Dedifferentiated amniotic fluid mesenchymal stem cell (primary cell): ENCODE data around the gene MAP3K2.
A peak's percentile ranks its signal among the peaks of the same experiment; 100 is the strongest.

Experiments used
- DNase-seq: peaks from one replicate; pipeline ENCODE4 v3.0.0-alpha.2; 2016; ENCODE audit errors: extremely low spot score

Gene MAP3K2

DNA sequence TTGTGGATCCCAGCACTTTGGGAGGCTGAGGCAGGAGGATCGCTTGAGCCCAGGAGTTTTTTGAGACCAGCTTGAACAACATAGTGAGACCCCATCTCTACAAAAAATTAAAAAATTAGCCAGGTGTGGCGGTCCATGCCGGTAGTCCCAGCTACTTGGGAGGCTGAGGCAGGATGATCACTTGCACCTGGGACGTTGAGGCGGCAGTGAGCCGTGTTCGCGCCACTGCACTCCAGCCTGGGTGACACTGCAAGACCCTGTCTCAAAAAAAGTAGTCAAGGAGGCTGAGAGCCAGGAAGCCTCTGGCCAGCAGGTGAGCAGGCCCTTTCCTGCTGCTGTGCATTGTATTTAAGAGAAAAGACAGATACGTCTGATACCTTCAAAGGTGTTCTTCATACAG, 19.3 kb upstream of the MAP3K2 start:
- no peak for DNase-seq

- DNase-seq, result peak; percentile 60
Measured at GRCh38 chr2:127406454-127406853, 18.7 kb upstream of the MAP3K2 start.

DNA sequence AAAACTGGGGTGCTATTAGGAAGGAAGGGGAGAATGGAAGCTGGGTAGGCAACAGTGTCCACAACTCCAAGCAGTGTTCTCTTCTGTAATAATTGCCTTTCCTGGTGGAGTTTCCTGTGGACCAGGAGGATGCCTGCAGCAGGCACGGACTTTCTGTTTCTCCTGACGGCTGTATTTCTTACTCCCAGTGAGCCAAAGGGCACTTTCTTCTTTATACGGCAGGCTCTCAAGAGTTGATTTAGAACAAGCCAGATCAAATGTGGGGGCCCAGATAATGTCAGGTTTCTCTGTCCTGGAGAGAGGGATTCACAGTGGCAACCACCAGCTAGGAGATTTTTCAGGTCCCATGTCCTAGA, 17.5 kb upstream of the MAP3K2 start:
- no peak for DNase-seq

- DNase-seq, result no peak
Measured at GRCh38 chr2:127404466-127405254, 16.9 kb upstream of the MAP3K2 start.

DNA sequence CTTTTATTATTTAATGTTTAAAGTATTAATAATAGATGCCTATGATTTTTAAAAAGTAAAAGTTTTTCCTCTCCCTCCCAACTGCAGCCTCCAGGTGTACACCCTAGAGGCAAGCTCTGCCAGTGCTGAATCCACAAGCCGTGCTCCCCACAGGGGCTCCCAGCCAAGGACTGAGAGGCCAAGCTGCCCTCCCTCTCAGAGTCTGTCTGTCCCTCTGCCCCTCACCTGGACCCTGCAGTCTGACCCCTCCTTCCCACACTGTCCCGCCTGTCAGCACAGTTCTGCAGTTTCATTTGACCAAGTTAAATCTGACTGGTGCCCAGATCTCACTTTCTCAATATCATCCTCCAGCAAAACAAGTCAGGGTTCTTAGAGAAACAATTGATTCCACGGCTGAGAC, 15.7 kb upstream of the MAP3K2 start:
- no peak for DNase-seq

- DNase-seq, result no peak
Measured at GRCh38 chr2:127401757-127402695, 14.3 kb upstream of the MAP3K2 start.

GRCh38 chr2:127400897-127401756, 13.4 kb upstream of the MAP3K2 start:
- no peak for DNase-seq

- no peak for DNase-seq
Measured at GRCh38 chr2:127400533-127400896, 12.7 kb upstream of the MAP3K2 start.

DNA sequence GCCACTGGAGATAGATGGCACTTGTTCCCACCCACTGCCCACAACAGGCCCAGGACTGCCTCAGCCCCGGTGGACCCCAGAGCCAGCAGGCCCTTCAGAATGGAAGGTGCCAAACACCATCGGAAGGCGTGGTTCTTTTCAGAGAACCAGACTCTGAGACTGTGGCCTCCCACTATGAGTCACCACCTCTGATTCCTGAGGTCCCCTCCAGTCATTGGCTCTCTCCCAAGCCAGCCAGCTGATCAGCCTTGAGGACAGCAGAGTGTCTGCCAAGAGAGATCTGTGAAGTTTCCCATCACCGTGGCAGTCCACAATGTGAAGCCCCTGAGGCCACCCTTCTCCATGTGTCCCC, 10.4 kb upstream of the MAP3K2 start:
- DNase-seq, result peak; percentile 90

DNA sequence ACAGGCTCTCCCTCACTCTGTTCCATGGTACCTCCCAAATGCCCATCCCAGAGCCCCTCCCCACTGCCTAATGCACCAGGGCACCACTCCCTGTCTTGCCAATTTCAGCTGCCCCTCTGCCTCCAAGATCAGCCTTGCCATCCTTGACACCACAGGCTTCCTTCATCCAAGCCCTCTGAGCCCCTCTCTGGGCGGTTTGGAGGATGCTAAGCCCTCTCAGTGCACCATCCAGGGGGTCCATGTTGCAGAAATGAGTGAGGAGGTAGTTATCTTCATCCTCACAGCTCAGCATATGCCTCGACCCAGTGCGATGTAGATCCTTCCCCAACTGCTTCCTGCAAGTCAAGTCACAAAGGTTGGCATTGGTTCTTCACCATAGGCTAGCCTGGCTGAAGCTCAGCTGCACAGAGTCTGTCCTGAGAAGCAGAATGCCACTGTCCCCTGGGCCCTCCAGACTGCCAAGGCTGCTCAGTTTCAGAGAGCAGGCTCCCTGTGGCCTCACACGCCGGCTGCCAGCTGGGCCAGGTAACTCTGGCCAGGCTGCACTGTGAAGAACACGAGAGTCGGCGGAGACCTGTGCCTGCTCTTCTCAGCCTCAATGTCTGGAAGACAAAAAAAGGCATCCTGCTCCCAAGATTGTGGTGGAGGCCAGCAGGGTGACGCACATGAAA, 9.9 kb upstream of the MAP3K2 start:
- no peak for DNase-seq

- DNase-seq, result no peak
Measured at GRCh38 chr2:127394492-127394891, 6.7 kb upstream of the MAP3K2 start.

- no peak for DNase-seq
Measured at GRCh38 chr2:127392828-127393578, 5.2 kb upstream of the MAP3K2 start.

GRCh38 chr2:127392133-127392827, 4.5 kb upstream of the MAP3K2 start:
- DNase-seq, result no peak

DNA sequence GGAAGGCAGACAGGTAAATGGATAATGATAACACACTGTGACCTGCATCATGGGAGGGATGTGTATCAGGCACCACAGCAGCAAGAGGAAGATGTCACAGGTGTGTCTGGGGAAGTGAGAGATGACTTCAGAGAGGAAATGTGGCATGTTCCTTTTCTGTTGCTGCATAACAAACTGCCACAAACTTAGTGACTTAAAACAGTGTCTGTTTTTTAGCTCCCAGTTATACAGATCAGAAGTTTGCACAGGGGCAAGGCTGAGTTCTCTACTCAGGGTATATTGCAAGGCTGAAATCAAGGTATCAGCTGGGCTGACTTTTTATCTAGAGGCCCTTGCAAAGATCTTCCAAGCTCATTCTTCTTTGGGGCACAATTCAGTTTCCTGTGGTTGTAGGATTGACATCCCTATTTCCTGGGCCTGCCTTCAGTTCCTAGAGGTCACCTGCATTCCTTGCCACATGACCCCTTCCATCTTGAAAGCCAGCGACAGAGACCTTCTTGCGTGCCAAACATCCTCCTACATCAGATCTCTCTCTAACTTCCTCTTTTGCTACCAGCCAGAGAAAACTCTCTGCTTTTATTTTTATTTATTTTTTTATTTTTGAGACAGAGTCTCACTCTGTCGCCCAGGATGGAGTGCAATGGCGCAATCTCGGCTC, 2.1 kb upstream of the MAP3K2 start:
- DNase-seq, result no peak

GRCh38 chr2:127388423-127389164, 819 bp upstream of the MAP3K2 start:
- no peak for DNase-seq

DNA sequence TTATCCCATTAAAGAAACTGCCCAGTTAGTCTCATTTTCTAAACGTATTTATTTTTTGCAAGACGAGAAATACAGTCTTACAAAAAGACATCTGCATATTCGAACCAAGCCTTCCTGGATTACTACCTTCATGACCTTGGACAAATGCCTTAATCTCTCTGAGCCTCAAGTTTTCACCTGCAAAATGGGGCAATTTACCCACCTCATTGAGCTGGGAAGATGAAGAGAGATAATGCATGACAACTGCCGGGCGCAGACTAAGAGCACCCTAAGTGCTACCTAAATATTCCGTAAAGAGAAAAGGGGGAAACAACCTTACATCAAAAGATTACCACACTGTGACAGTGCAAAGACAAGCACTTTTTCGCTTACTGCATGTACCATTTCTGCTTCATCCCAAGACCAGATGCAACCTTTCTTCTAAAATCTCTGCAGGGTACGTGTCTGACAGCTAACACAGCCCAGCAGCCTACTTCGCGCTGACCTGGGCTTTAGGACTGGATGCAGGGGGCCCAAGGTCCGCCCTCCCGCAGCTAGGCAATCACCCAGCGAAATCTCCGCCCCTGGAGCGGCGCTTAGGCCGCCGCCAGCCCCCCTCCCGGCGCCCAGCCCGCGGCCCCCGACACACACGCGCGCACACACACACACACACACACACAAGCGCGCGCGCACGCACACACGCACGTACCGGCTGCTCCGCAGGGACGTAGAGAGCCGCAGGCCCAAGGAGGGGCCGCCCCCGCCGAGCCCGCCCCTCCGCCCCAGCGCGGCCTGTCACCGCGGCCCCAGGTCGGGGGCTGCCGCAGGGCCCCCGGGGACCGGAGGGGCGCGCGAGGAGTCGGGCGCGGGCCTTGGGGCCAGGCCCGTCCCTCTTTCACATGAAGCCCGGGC, 766 bp downstream of the MAP3K2 start:
- DNase-seq, result peak; percentile 63

DNA sequence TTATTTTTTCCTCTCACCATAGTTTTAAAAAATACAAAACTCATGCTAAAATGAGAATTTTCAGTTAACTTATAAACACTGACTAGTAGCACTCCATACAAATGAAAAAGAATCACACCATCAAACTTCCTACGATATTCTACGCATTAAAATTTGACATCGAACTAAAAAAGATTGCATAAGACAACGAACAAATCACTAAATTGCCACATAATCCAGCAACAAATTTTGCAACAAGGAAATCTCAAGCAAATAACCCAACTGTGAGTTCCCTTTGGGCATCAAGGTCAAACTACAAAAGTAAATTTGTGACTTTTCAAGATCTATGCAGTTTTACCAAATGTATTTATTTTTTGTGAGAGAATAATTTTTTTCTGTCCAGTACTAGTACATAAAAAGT, 1.5 kb downstream of the MAP3K2 start:
- DNase-seq, result no peak

DNA sequence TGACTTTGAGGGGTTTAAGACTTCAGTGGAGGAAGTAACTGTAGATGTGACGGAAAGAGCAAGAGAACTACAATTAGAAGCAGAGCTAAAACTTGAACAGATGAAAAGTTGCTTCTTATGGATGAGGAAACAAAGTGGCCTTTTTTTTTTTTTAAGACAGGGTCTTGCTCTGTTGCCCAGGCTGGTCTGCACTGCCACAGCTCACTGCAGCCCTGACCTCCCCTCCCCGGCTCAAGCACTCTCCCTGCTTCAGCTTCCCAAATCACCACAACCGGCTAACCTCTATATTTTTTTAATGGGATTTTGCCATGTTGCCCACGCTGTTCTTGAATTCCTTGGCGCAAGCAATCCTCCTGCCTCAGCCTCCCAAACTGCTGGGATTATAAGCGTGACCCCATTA, 3.2 kb downstream of the MAP3K2 start:
- no peak for DNase-seq
